PC-3 (cell line): ENCODE data around the gene USP48. TPM values are rescaled to one million over a fixed set of nuclear protein-coding genes. Genes with fewer than 3 reads are reported as not detected.

ENCODE experiments used
- ATAC-seq: fragments of 200-7000 bp; cut with Tn5 transposase; 2 replicates; pipeline ENCODE4 v1.9.1; 2020; ENCODE audit warnings: mild to moderate bottlenecking, moderate library complexity
- BruUV-seq: library from RNA; stranded (reverse); fragments of 400-500 nt; replicated peaks from 2 replicates; lab custom pipeline; 2021; lab: Mats Ljungman, UMichigan
- CTCF ChIA-PET: fragments of 300-600 bp; sonication (Branson Sonifier 250); formaldehyde crosslinking; loops from one replicate; lab custom pipeline; 2022; ENCODE audit warnings: antibody characterized with exemption; lab: Charles Lee
- POLR2A ChIA-PET: fragments of 300-600 bp; sonication (Branson Sonifier 250); formaldehyde crosslinking; loops from one replicate; lab custom pipeline; 2022; ENCODE audit warnings: antibody characterized with exemption; ENCODE audit not compliant: unreplicated experiment; lab: Charles Lee
- DNase-seq: peaks from one replicate; pipeline ENCODE4 v3.0.0-alpha.2; 2015
- H2AFZ ChIP-seq: fragments of 300-600 bp; sonication (generic); 2 replicates; pipeline ENCODE4 v1.6.0; 2016; ENCODE audit warnings: antibody characterized with exemption, low read length
- H3F3A ChIP-seq: fragments of 300-600 bp; sonication (generic); one replicate; pipeline ENCODE4 v1.6.0; 2017; ENCODE audit warnings: antibody characterized with exemption, low read length, control low read depth, mild to moderate bottlenecking; ENCODE audit not compliant: unreplicated experiment
- H3K27ac ChIP-seq: fragments of 300-600 bp; sonication (generic); 2 replicates; pipeline ENCODE4 v1.5.1; 2016; ENCODE audit warnings: mild to moderate bottlenecking, low read length
- H3K27me3 ChIP-seq: fragments of 300-600 bp; sonication (generic); 2 replicates; pipeline ENCODE4 v1.6.1; 2016; ENCODE audit warnings: low read length, mixed read lengths
- H3K36me3 ChIP-seq: fragments of 300-600 bp; sonication (generic); 2 replicates; pipeline ENCODE4 v1.6.1; 2016; ENCODE audit warnings: low read depth, mixed run types, low read length, mixed read lengths
- H3K4me1 ChIP-seq: fragments of 300-600 bp; sonication (generic); 2 replicates; pipeline ENCODE4 v1.5.1; 2016; ENCODE audit warnings: low read length; ENCODE audit not compliant: insufficient read depth
- H3K4me2 ChIP-seq: fragments of 300-600 bp; sonication (generic); 2 replicates; pipeline ENCODE4 v1.6.0; 2016; ENCODE audit warnings: low read length
- H3K4me3 ChIP-seq: fragments of 300-600 bp; sonication (generic); 2 replicates; pipeline ENCODE4 v1.5.1; 2016; ENCODE audit warnings: mild to moderate bottlenecking, low read length, mixed read lengths
- H3K79me2 ChIP-seq: fragments of 300-600 bp; sonication (generic); 2 replicates; pipeline ENCODE4 v1.6.1; 2017; ENCODE audit warnings: low read length, mixed read lengths
- H3K9ac ChIP-seq: fragments of 300-600 bp; sonication (generic); 2 replicates; pipeline ENCODE4 v1.6.0; 2016; ENCODE audit warnings: mild to moderate bottlenecking, low read length
- H3K9me2 ChIP-seq: fragments of 300-600 bp; sonication (generic); replicated peaks from 2 replicates; pipeline ENCODE4 v1.6.1; 2016; ENCODE audit warnings: mixed run types, low read length, mixed read lengths
- H3K9me3 ChIP-seq: fragments of 300-600 bp; sonication (generic); 2 replicates; pipeline ENCODE4 v1.6.1; 2016; ENCODE audit warnings: low read length, mixed read lengths
- H4K20me1 ChIP-seq: fragments of 300-600 bp; sonication (generic); 2 replicates; pipeline ENCODE4 v1.6.1; 2016; ENCODE audit warnings: low read length, mixed read lengths
- CTCF ChIP-seq: fragments of 300-600 bp; sonication (generic); conservative IDR thresholded peaks from 2 replicates; pipeline ENCODE4 v1.5.1; 2017; ENCODE audit warnings: antibody characterized with exemption, low read depth, mild to moderate bottlenecking, low read length
- EZH2 ChIP-seq: fragments of 300-600 bp; sonication (generic); IDR thresholded peaks from one replicate; pipeline ENCODE4 v1.6.1; 2017; ENCODE audit warnings: antibody characterized with exemption, mild to moderate bottlenecking, low read length; ENCODE audit not compliant: unreplicated experiment
- EZH2phosphoT487 ChIP-seq: fragments of 300-600 bp; sonication (generic); IDR thresholded peaks from 2 replicates; pipeline ENCODE4 v1.6.1; 2018; ENCODE audit warnings: mild to moderate bottlenecking, antibody characterized with exemption, low read length, borderline replicate concordance
- intact Hi-C: fragments of 100-400 bp; cut with micrococcal nuclease; formaldehyde crosslinking; loops from 2 replicates; pipeline ENCODE4 v1.9.0; 2023
- total RNA-seq: library from RNA; depleted of rRNA; stranded (reverse); fragments of >200 nt; gene quantifications from 2 replicates; pipeline ENCODE4 v1.2.3, GENCODE V29; 2014

The USP48 gene
- total RNA-seq, 1 experiment from 2014 or later: 33.3 TPM

GRCh38 chr1:21659099-21659923 is 123.6 kb downstream of the USP48 start:
- ChIA-PET CTCF (interaction anchor here (0.6 kb wide), 1 partner anchor 19 kb away, joined by 3 read pairs; no protein-coding TSS in a partner anchor), POLR2A (no interaction called here)
- DNase-seq: peak; percentile 69
- Histone ChIP-seq H3K4me2 (peak overlapping the region; percentile 78), H3F3A (no peaks in the 10 kb centered on the region), H2AFZ (no peak overlapping the region), H4K20me1 (no peaks in the 10 kb centered on the region), H3K4me1 (0 out of 2 replicates have a peak, but pooled peaks cover 3% of the 10 kb centered on the region), H3K9ac (no peak overlapping the region), H3K4me3 (peak overlapping the region; percentile 47; the same call in 1 of the 2 replicates), H3K27ac (no peak overlapping the region), H3K79me2 (no peaks in the 10 kb centered on the region), H3K36me3 (no peaks in the 10 kb centered on the region), H3K9me2 (no peaks in the 10 kb centered on the region), H3K27me3 (0 out of 2 replicates have a peak, but pooled peaks cover 6% of the 10 kb centered on the region), H3K9me3 (no peaks in the 10 kb centered on the region)
- peak; percentile 74 for ATAC-seq
- TF ChIP-seq EZH2: no peak
- TF ChIP-seq EZH2phosphoT487: no peak
- peak; percentile 75 for TF ChIP-seq CTCF
- BruUV-seq: no TSS peak
- intact Hi-C loops: loop anchor here (2.0 to 10.0 kb wide), 4 partner anchors 65 to 427 kb away; partner anchors contain the start of gene ALPL

- H3K4me2 ChIP-seq: no peak overlapping the region
- H3K27me3 ChIP-seq: 0 out of 2 replicates have a peak, but pooled peaks cover 6% of the 10 kb centered on the region
- H3K27ac ChIP-seq: no peak overlapping the region
- TF ChIP-seq CTCF: peak; percentile 34; the same call in 1 of the 2 replicates
- no peak for TF ChIP-seq EZH2phosphoT487
- 0 out of 2 replicates have a peak, but pooled peaks cover 3% of the 10 kb centered on the region for H3K4me1 ChIP-seq
- H3K79me2 ChIP-seq: no peaks in the 10 kb centered on the region
- no peak overlapping the region for H2AFZ ChIP-seq
- H3K9ac ChIP-seq: no peak overlapping the region
- CTCF ChIA-PET: no interaction called here
- no TSS peak for BruUV-seq
- DNase-seq (no peak), ATAC-seq (no peak)
- no peaks in the 10 kb centered on the region for H3F3A ChIP-seq
- POLR2A ChIA-PET: no interaction called here
- no peak overlapping the region for H3K4me3 ChIP-seq
- no peaks in the 10 kb centered on the region for H3K9me3 ChIP-seq
- H3K9me2 ChIP-seq: no peaks in the 10 kb centered on the region
- H4K20me1 ChIP-seq: no peaks in the 10 kb centered on the region
- H3K36me3 ChIP-seq: no peaks in the 10 kb centered on the region
- intact Hi-C loops: loop anchor here (2.0 to 10.0 kb wide), 4 partner anchors 63 to 425 kb away; partner anchors contain the start of gene ALPL
Observed at GRCh38 chr1:21657456-21658190, 125.3 kb downstream of the USP48 start.
